ENCODE results near the gene EFNA5. TPM values are rescaled to one million over a fixed set of nuclear protein-coding genes. Genes with fewer than 3 reads are reported as not detected.

Gene EFNA5
- total and polyA plus RNA-seq, 5 experiments from 2014 or later = 0.03 TPM; not detected in 4

GRCh38 chr5:107478068-107478641 lies 192.6 kb downstream of the EFNA5 start:
- no peaks in the 10 kb centered on the region for H3K36me3 Mint-ChIP-seq
- H3K27me3 Mint-ChIP-seq = peaks cover 0 to 11% (median 2%) of the 10 kb centered on the region in 5 donors
- DNase-seq (no peak), ATAC-seq (no peak)
- H3K4me1 Mint-ChIP-seq = peaks cover 0 to 15% (median 0%) of the 10 kb centered on the region in 4 donors
- H3K4me3 Mint-ChIP-seq = no peak overlapping the region
- POLR2A ChIA-PET = no interaction called here
- H3K27ac Mint-ChIP-seq = peak overlapping the region in 1 of 10 donors; percentile 71
- no peaks in the 10 kb centered on the region for H3K9me3 Mint-ChIP-seq

- H3K4me3 Mint-ChIP-seq = no peak overlapping the region
- POLR2A ChIA-PET = no interaction called here
- no peaks in the 10 kb centered on the region for H3K36me3 Mint-ChIP-seq
- ATAC-seq (no peak), DNase-seq (no peak)
- peak overlapping the region in 1 of 10 donors; percentile 91 for H3K27ac Mint-ChIP-seq
- H3K4me1 Mint-ChIP-seq = peaks cover 0 to 15% (median 0%) of the 10 kb centered on the region in 4 donors
- no peaks in the 10 kb centered on the region for H3K9me3 Mint-ChIP-seq
- H3K27me3 Mint-ChIP-seq = peaks cover 0 to 11% (median 2%) of the 10 kb centered on the region in 5 donors
Measured at GRCh38 chr5:107477492-107477891, 193.2 kb downstream of the EFNA5 start.

- Mint-ChIP-seq H3K9me3 (no peaks in the 10 kb centered on the region), H3K36me3 (no peaks in the 10 kb centered on the region), H3K4me1 (peaks cover 0 to 15% (median 0%) of the 10 kb centered on the region in 4 donors), H3K4me3 (peak overlapping the region in 1 of 10 donors; percentile 12), H3K27ac (peak overlapping the region in 4 of 10 donors; percentile 51 to 91 (median 76)), H3K27me3 (peaks cover 0 to 11% (median 2%) of the 10 kb centered on the region in 5 donors)
- POLR2A ChIA-PET = no interaction called here
- peak in 1 of 10 donors; percentile 27 for DNase-seq
- no peak for ATAC-seq
Measured at GRCh38 chr5:107476783-107477182, 194.0 kb downstream of the EFNA5 start.

GRCh38 chr5:107474716-107475489 lies 195.8 kb downstream of the EFNA5 start:
- Mint-ChIP-seq H3K4me1 (peaks cover 0 to 15% (median 0%) of the 10 kb centered on the region in 4 donors), H3K27ac (peak overlapping the region in 5 of 10 donors; percentile 11 to 85 (median 36)), H3K4me3 (no peak overlapping the region), H3K36me3 (no peaks in the 10 kb centered on the region), H3K9me3 (no peaks in the 10 kb centered on the region), H3K27me3 (peaks cover 0 to 8% (median 1%) of the 10 kb centered on the region in 5 donors)
- no peak for ATAC-seq
- peak in 1 of 10 donors; percentile 27 for DNase-seq
- POLR2A ChIA-PET = no interaction called here

GRCh38 chr5:107474361-107474715 lies 196.4 kb downstream of the EFNA5 start:
- peak overlapping the region in 3 of 10 donors; percentile 23 to 85 (median 36) for H3K27ac Mint-ChIP-seq
- DNase-seq = no peak
- POLR2A ChIA-PET = no interaction called here
- peaks cover 0 to 20% (median 3%) of the 10 kb centered on the region in 4 donors for H3K4me1 Mint-ChIP-seq
- H3K9me3 Mint-ChIP-seq = no peaks in the 10 kb centered on the region
- H3K4me3 Mint-ChIP-seq = no peak overlapping the region
- H3K27me3 Mint-ChIP-seq = peaks cover 0 to 8% (median 1%) of the 10 kb centered on the region in 5 donors
- H3K36me3 Mint-ChIP-seq = no peaks in the 10 kb centered on the region
- no peak for ATAC-seq

- DNase-seq (no peak), ATAC-seq (no peak)
- Mint-ChIP-seq H3K36me3 (no peaks in the 10 kb centered on the region), H3K27me3 (peaks cover 0 to 8% (median 1%) of the 10 kb centered on the region in 5 donors), H3K4me1 (peaks cover 0 to 28% (median 4%) of the 10 kb centered on the region in 4 donors), H3K27ac (peak overlapping the region in 1 of 10 donors; percentile 65), H3K9me3 (no peaks in the 10 kb centered on the region), H3K4me3 (no peak overlapping the region)
- POLR2A ChIA-PET = no interaction called here
Measured at GRCh38 chr5:107472620-107473064, 198.1 kb downstream of the EFNA5 start.

GRCh38 chr5:107470295-107470582 lies 200.5 kb downstream of the EFNA5 start:
- no peaks in the 10 kb centered on the region for H3K9me3 Mint-ChIP-seq
- peaks cover 0 to 5% (median 0%) of the 10 kb centered on the region in 5 donors for H3K27me3 Mint-ChIP-seq
- no peak for DNase-seq
- peaks cover 0 to 17% (median 4%) of the 10 kb centered on the region in 4 donors for H3K4me1 Mint-ChIP-seq
- POLR2A ChIA-PET = no interaction called here
- ATAC-seq = no peak
- no peak overlapping the region for H3K4me3 Mint-ChIP-seq
- no peaks in the 10 kb centered on the region for H3K36me3 Mint-ChIP-seq
- no peak overlapping the region for H3K27ac Mint-ChIP-seq

- H3K36me3 Mint-ChIP-seq = no peaks in the 10 kb centered on the region
- H3K9me3 Mint-ChIP-seq = no peaks in the 10 kb centered on the region
- peak in 1 of 10 donors; percentile 23 for DNase-seq
- peak overlapping the region in 2 of 10 donors; percentile 5 to 78 for H3K27ac Mint-ChIP-seq
- POLR2A ChIA-PET = no interaction called here
- H3K27me3 Mint-ChIP-seq = peaks cover 0 to 5% (median 0%) of the 10 kb centered on the region in 5 donors
- no peak overlapping the region for H3K4me3 Mint-ChIP-seq
- H3K4me1 Mint-ChIP-seq = peaks cover 0 to 18% (median 4%) of the 10 kb centered on the region in 4 donors
- ATAC-seq = no peak
Measured at GRCh38 chr5:107469485-107470294, 201.0 kb downstream of the EFNA5 start.

- DNase-seq = no peak
- ATAC-seq = no peak
- POLR2A ChIA-PET = no interaction called here
- peaks cover 0 to 8% (median 0%) of the 10 kb centered on the region in 5 donors for H3K27me3 Mint-ChIP-seq
- no peak overlapping the region for H3K4me3 Mint-ChIP-seq
- H3K27ac Mint-ChIP-seq = peak overlapping the region in 2 of 10 donors; percentile 5 to 78
- H3K9me3 Mint-ChIP-seq = no peaks in the 10 kb centered on the region
- H3K36me3 Mint-ChIP-seq = no peaks in the 10 kb centered on the region
- H3K4me1 Mint-ChIP-seq = peaks cover 0 to 21% (median 4%) of the 10 kb centered on the region in 4 donors
Measured at GRCh38 chr5:107469064-107469463, 201.7 kb downstream of the EFNA5 start.

GRCh38 chr5:107468276-107468675 lies 202.5 kb downstream of the EFNA5 start:
- no peak overlapping the region for H3K27ac Mint-ChIP-seq
- H3K36me3 Mint-ChIP-seq = no peaks in the 10 kb centered on the region
- POLR2A ChIA-PET = no interaction called here
- peaks cover 0 to 8% (median 0%) of the 10 kb centered on the region in 5 donors for H3K27me3 Mint-ChIP-seq
- H3K4me1 Mint-ChIP-seq = peaks cover 0 to 19% (median 4%) of the 10 kb centered on the region in 4 donors
- no peaks in the 10 kb centered on the region for H3K9me3 Mint-ChIP-seq
- H3K4me3 Mint-ChIP-seq = no peak overlapping the region
- no peak for DNase-seq
- no peak for ATAC-seq

- H3K27ac Mint-ChIP-seq = peak overlapping the region in 1 of 10 donors; percentile 65
- POLR2A ChIA-PET = no interaction called here
- H3K4me3 Mint-ChIP-seq = no peak overlapping the region
- ATAC-seq = no peak
- H3K27me3 Mint-ChIP-seq = peaks cover 0 to 8% (median 0%) of the 10 kb centered on the region in 5 donors
- no peaks in the 10 kb centered on the region for H3K36me3 Mint-ChIP-seq
- DNase-seq = no peak
- H3K9me3 Mint-ChIP-seq = no peaks in the 10 kb centered on the region
- peaks cover 0 to 19% (median 4%) of the 10 kb centered on the region in 4 donors for H3K4me1 Mint-ChIP-seq
Measured at GRCh38 chr5:107467137-107467932, 203.4 kb downstream of the EFNA5 start.

- Mint-ChIP-seq H3K4me1 (peaks cover 0 to 19% (median 4%) of the 10 kb centered on the region in 4 donors), H3K9me3 (no peaks in the 10 kb centered on the region), H3K27me3 (peaks cover 0 to 7% (median 0%) of the 10 kb centered on the region in 5 donors), H3K36me3 (no peaks in the 10 kb centered on the region), H3K4me3 (no peak overlapping the region), H3K27ac (no peak overlapping the region)
- no peak for DNase-seq
- POLR2A ChIA-PET = no interaction called here
- no peak for ATAC-seq
Measured at GRCh38 chr5:107466233-107466769, 204.4 kb downstream of the EFNA5 start.
